ENCODE measurements around the gene TSPAN18. TPM values are rescaled to one million over a fixed set of nuclear protein-coding genes. Genes with fewer than 3 reads are reported as not detected.

Gene TSPAN18
- total RNA-seq, 1 experiment from 2014 or later, result 0.57 TPM

DNA sequence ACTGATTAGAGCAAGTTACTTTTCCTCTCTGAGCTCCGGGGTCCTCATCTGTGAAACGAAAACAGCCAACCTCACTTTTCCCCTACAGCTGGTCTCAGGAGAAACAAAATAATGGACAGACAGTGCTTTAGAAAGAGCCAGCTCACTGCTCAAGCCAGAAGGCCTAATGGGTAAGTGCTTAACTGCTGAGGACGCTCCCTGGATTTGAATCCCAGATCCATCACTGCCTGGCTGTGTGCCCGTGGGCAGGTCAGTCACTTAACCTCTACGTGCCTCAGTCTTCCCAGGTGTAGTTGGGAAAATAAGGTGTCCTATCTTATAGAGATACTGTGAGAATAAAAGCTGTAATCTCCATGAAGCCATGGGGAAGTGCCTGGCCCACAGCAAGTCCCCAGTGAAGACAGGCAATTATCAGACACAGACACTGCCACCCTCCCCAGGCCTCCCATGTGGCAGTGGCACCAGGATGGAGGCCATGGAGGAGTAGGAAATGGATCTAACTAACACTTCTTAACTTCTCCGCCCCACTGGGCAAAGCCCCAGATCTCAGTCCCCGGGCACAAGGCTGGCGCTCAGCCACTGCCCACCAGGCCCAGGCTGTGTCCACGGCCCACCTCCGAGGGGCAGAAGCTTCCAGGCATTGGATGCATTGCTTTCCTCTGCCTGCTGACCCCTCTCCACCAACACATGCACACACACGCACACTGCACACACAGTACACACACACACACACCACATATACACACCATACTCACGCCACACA lies 214.7 kb downstream of the TSPAN18 start:
- no peak for DNase-seq (ENCODE audit: low read depth)

DNA sequence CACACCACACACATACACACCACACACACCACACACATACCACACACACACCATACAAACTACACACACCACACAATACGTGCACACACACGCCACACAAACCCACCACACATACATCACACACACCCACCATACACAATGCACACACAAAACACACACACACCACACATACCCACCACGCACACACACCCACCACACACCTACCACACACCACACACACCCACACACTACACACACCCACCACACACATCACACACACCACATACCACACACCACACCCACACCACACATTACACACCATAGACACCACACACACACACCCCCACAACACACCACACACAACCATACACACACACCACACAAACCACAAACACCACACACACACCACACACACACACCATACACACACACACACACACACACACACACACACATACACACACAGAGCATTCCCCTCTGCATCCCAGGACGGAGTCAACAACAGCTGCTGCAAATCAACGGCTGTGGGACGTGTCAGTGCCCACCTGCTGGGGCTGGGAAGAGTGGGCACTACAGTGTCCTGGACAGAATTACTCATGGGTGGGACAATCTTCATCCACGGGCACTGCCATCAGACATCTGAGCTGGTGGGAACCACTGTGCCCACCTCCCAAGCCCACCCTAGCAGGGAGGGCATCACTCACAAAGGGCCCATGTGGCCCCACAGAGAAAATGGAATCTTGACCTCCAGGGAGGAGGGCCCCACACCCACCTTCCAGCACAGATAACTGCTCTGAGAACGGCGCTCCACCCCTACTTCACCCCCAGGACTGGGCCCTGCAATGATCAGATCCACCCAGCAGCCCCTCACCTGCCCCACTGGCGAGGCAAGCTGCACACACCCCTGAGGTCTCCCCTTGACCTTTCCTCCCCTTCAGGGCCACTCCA lies 215.5 kb downstream of the TSPAN18 start:
- no peak for DNase-seq (ENCODE audit: low read depth)

DNA sequence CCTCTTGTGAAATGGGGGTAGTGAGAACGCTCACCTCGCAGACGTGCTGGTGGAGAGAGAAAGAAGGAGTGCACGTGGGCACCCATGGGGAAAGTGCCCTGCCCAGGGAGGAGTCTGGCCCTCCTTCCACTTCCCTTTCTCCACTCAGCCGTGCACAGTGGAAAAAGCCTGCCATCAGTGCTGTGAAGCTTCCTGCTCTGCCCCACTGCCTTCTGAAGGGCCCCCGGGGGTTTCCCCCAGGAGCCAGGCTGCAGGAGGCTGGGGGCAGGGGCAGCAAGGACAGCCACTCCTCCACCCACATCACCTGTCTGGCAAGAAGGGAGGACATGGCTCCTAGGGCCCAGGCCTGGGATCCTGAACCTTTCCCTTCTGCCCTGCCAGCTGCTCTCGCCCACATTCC lies 216.4 kb downstream of the TSPAN18 start:
- no peak for DNase-seq (ENCODE audit: low read depth)

DNA sequence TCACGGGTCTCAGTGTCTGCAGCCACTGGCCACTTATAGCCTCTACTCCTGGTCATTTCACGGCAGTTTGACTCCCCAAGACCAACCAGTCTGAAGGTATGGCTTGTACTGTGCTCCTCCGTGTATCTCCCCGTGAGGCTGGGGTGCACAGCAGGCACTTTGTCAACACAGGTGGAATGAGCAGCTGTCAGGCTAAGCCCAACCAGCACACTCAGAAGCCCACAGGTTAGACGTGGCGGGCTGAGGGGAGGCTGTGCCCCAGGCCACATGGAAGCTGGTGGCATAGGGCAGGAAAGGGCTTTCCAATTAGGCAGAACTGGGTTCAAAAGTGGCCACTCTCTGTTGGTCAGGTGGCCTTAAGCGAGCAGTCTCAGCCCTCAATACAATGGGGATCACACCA lies 216.9 kb downstream of the TSPAN18 start:
- DNase-seq (ENCODE audit: low read depth), result no peak

GRCh38 chr11:44944181-44944852 lies 217.6 kb downstream of the TSPAN18 start:
- DNase-seq (ENCODE audit: low read depth), result no peak

GRCh38 chr11:44944853-44945235 lies 218.1 kb downstream of the TSPAN18 start:
- peak; percentile 34 for DNase-seq (ENCODE audit: low read depth)

GRCh38 chr11:44945666-44946065 lies 218.9 kb downstream of the TSPAN18 start:
- no peak for DNase-seq (ENCODE audit: low read depth)

GRCh38 chr11:44946263-44946662 lies 219.5 kb downstream of the TSPAN18 start:
- DNase-seq (ENCODE audit: low read depth), result no peak

- no peak for DNase-seq (ENCODE audit: low read depth)
Observed at GRCh38 chr11:44947114-44947513, 220.4 kb downstream of the TSPAN18 start.

- DNase-seq (ENCODE audit: low read depth), result no peak
Observed at GRCh38 chr11:44948155-44948554, 221.4 kb downstream of the TSPAN18 start.

GRCh38 chr11:44949160-44950030 lies 222.6 kb downstream of the TSPAN18 start:
- DNase-seq (ENCODE audit: low read depth), result peak; percentile 28

- DNase-seq (ENCODE audit: low read depth), result peak; percentile 26
Observed at GRCh38 chr11:44950031-44950624, 223.4 kb downstream of the TSPAN18 start.

DNA sequence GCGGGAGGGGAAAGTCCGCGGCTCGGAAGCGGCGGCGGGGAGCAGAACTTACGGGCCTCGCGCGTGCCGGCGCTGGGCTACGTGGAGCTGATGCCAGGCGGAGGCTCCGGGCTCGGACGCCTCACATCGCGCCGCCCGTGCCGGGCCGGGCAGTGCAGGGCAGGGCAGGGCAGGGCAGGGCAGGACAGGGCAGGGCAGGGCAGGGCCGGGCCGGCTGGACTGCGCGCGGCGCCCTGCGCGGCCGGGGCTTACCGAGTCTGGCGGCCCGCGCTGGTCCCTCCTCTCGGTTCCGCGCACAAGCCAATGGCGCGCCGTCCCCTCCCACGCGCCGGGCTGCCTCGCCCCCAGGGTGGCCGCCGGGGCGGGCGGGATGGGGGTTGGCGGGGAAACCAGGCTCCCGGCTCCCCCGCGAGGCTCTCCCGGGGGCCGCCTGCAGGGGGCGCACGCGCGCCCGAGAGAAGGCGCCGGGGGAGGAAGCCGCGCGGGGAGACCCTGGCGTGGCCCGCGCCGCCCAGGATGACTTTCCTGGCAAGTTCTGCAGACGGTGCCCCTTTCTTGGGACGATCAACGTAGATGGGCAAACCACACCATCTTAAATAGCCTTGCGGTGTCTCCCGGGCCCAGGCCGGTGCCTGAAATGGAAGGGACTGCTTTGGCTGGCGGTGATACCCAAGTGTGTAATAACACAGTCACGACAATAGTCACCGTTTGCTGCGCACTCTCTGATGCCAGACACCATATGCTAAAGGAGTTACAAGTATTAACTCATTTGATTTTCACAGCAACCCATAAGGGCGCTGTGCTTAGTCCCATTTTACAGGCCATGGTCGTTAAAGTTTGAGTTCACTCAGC lies 224.1 kb downstream of the TSPAN18 start, which contains the start of gene TP53I11:
TP53I11 (minus strand) TSS at position 259 of the 852 bp plus-strand sequence. CDS start 12,548 bp downstream, outside the sequence.
- DNase-seq (ENCODE audit: low read depth), result peak; percentile 76

DNA sequence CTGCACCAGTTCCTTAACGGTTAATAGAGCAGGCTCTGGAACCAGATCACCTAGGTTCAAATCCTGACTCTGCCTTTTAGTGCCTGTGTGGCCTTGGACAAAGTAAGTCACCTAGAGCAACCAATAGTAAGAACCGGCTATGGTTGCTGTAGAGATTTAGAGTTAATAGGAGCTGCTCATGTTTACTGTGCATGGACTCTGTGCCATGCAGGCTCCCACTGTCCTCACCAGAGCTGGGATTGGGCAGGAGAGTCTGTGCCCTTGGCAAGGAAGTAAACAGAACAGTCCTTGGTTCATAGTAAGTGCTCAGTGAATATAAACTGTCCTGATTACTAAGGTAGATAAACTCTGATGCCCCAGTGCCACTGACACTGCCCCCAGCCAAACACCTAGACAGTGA lies 225.3 kb downstream of the TSPAN18 start:
- no peak for DNase-seq (ENCODE audit: low read depth)

- no peak for DNase-seq (ENCODE audit: low read depth)
Observed at GRCh38 chr11:44952500-44953260, 225.9 kb downstream of the TSPAN18 start.

- no peak for DNase-seq (ENCODE audit: low read depth)
Observed at GRCh38 chr11:44954051-44954906, 227.5 kb downstream of the TSPAN18 start.

- peak; percentile 90 for DNase-seq (ENCODE audit: low read depth)
Observed at GRCh38 chr11:44955015-44955738, 228.4 kb downstream of the TSPAN18 start.

Data from Daoy (cell line).